Stimulated activated CD4-positive, alpha-beta T cell treated with anti-CD3 and anti-CD28 coated beads, Interleukin-1b, Interleukin-23, amount 100 ng/mL, for 48 hours (primary cell): ENCODE results near the gene GATA5.
"Not testable (repeated sequence)": the region's sequence is repeated elsewhere in the genome, so short reads cannot be mapped to it uniquely, and the experiment has no call there.

ENCODE experiments used
- DNase-seq: peaks from one replicate; pipeline ENCODE4 v3.0.0-alpha.2; 2020

Gene GATA5

DNA sequence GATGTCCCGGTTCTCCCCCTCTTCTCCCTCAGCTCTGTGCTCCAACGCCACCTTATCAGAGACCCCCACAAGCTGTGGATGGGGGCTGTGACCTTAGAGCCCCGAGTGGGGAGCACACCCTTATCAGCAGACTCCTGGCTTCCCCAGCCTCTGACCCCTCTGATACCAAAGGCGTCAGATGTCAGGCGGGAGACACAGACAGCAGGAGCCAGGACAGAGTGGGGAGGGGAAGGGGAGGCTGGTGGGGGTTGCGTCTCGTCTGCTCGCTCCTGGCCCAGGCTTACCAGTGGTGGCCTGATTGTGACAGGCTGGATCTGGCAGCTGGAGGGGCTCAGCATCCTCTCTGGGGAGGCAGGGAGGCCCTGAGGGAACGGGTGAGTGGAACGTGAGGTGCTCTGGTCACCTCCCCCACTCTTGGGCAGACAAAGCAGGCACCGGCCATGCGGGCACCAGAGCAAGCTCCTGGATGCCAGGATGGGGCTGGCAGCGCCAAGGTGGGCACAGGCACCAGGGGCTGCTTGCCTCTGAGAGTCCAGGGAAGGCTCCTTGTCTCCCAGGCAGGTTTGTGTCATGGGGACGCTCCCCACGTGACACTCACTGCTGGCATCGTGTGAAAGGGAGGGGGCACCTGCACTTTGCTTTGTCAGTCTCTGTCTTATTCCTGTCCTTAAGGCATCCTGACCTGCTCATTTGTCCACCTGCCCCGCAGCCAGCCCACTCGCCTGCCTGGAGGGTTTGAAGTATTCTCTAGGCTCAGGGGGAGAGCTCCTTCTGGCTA lies 27.8 kb upstream of the GATA5 start:
- no peak for DNase-seq

- no peak for DNase-seq
Observed at GRCh38 chr20:62502496-62503095, 26.8 kb upstream of the GATA5 start.

- peak; percentile 88 for DNase-seq
Observed at GRCh38 chr20:62501801-62502495, 26.2 kb upstream of the GATA5 start.

DNA sequence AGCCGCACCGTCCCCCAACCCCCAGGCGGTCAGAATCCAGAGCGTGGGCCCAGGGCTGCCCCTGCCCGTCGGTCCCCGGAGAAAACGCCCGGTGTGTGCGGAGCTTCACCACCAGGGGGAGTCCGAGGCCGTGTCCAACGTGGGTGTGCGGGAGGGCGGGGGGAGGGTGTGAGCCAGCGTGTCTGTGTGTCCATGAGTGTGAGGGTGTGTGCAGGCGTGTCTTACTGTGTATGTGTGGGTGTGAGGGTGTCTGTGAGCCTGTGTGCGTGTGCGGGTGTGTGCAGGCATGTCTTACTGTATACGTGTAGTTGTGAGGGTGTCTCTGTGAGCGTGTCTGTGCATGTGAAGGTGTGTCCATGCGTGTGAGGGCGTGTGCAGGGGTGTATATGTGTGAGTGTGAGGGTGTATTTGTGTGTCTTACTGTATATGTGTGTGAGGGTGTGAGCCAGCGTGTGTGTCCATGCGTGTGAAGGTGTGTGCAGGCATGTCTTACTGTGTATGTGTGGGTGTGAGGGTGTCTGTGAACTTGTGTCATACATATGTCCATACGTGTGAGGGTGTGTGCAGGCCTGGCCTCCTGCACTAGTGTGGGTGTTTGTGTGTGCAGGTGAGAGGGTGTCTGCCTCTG lies 24.6 kb upstream of the GATA5 start:
- peak; percentile 76 for DNase-seq

DNA sequence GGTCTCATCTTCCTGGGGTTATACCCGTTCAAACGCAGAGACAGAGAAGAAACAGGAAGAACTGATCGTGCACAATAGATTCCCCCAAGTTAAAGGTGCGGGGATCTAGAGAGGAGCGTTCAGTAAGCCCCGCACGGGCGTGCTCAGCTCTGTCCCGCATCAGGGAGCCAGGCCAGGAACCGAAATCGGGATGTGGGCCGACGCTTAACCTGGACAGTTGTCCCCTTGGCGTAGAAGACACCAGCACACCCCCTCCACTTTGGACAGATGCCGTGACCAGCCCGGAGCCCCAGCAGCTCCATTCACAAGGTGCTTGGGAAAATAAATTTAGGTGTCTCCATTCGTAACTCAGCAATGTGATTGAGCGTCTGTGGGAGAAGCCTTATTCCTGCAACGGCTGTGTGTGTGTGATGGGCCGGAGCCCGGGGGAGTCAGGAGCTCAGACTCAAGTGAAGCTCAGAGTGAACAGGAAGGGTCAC lies 24.0 kb upstream of the GATA5 start:
- no peak for DNase-seq

DNA sequence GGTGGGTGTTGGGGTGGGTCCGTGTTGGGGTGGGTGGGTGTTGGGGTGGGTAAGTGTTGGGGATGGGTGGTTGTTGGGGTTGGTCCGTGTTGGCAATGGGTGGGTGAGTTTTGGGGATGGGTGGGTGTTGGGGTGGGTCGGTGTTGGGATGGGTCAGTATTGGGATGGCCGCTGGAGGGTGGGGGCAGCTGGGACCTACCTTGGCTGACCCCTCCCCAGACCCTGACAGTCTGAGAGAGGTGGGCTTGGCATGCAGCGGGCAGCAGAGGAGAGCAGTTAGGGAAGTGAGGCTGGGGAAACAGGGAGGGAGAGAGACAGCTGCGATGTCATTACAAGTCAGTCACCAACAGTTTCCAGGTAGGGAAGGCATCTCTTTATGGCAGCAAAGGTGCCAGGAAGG lies 23.1 kb upstream of the GATA5 start:
- DNase-seq = no peak

- DNase-seq = no peak
Observed at GRCh38 chr20:62496568-62497218, 20.9 kb upstream of the GATA5 start.

DNA sequence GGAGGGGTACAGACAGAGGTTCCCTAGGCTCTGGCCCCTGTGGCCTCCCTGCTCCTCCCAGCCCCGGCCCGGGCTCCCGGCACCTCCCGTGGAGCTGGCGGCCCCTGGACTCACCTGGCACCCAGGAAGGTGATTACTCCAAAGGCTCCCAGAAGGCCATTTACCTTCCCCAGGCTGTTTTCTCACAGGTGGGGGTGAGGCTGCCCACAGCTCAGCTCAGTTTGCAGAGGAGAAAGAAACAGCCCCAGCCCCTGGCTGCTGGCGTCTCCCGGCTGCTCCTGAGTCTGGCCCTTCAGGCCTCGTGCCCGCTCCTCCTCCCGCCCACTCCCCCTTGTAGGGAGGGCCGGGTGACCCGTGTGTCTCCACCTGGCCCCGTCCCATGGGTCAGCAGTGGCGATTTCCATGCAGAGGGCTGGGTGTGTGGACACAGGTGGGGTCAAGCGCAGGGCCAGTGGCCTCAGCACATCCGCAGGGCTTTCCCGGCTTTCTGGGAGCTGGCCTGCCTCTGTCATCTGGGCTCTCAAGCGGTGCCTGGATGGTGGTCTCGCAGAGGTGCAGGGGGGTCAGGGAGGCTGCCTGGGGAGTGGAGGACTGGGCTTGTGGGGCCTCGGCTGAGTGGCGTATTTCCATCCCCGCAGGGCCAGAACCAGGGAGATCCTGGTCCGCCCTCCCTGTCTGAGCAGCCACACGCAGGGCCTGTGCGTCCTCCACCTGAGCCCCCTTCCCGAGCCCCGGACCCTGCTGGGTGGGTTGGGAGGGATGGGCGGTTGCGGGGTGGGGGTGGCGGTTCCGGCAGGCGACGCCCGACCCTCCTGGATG lies 20.2 kb upstream of the GATA5 start:
- no peak for DNase-seq

DNA sequence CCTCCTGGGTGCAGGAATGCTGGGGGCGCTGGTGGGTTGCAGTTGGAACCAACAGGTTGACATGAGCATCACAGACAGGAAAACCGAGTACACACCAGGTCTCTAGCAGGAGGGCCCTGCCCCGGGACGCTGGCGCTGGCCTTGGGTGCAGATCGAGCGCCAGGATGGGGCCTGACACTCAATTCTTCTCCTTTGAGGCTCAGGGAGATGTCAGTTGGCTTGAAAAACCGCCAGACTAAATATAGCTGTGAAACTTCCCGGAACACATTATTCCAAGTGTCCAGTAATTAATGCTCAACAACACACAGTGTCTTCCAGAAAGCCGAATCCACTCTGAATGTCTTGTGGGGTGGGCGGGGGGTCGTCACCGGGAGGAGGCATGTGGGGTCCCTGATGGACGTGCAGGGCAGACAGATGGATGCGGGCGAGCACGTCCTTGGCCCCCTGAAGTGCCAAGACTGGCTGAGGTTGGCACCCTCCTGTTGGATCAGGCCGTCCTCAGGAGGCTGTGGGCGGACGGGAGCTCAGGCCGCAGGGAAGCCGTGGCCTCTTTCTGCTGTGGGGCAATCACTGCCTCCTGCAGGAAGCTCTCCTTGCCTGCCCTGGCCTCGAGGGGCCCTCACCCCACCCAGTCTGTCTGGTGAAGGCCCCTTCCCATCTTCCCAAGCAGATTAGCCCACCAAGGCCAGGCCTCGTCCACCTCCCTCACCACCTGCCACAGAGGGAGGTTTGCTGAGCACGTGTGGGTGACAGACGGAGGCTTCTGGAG lies 19.4 kb upstream of the GATA5 start:
- no peak for DNase-seq

DNA sequence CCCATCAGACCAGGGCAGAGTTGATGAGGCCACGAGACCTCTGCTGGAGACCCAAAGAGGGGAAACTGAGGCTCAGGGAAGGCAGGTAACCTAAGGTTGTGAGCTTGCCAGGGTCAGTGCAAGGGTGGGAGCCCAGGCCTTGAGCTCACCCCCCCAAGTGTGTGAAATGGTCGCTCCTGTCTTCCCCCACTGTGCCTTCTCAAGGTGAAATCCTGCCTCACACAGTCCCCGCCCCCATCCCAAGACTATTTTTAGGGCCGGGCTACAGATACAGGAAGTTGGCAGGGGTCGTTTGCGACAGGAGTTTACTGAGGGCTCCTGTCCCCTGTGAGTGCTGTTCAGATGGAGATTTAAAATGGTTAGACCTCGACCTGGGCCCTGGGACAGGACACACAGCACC lies 18.7 kb upstream of the GATA5 start:
- DNase-seq = no peak

- DNase-seq = no peak
Observed at GRCh38 chr20:62493886-62494285, 18.1 kb upstream of the GATA5 start.

DNA sequence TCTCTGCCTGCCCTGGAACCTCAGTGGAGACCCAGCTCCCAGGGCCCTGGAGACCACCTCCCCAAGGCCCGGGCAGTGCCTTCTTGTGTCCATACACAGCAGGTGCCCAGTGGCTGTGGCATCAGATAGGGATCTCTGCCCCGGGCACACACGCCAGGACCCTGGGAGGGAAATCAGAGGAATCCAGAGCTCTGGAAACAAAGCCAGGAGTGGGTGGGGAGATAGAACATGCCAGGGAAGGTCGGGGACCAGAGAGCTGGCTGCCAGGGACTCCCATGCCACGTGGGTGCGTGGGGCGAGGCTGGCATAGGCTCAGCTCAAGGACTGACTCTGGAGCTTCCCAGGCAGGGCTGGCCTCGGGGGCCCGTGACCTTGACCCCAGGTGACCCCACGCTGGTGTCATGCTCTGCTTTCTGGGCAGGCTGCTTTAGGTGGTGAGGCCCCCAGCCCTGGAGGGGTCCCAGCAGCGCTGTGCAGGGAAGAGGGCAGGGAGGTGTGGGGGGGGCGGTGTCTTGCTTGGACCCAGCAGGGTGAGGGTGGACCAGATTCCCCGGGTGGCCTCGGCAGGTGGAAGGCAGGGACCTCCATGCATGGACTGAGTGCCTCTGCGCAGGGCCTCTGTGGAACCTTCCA lies 17.6 kb upstream of the GATA5 start:
- no peak for DNase-seq

DNA sequence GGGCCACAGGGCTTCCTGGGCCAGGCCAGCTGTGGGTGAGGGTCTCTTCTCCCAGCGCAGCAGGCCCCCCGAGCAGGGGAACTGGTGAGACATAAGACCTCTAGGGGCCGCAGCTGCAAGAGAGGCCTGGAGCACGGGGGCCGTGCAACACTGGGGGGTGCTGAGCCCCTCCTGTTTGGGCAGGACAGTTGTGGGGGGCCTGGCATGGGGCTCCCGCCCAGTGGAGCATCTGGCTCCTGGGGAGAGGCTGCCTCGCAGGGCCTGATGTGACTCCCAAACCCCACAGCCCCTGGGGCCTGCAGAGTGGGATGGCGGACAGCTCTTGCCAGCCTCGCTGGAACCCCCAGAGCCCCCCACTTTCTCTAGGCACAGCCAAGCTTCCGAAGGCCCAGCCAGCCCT lies 16.9 kb upstream of the GATA5 start:
- DNase-seq = no peak

GRCh38 chr20:62490783-62491182 lies 15.0 kb upstream of the GATA5 start:
- not testable (repeated sequence) for DNase-seq

DNA sequence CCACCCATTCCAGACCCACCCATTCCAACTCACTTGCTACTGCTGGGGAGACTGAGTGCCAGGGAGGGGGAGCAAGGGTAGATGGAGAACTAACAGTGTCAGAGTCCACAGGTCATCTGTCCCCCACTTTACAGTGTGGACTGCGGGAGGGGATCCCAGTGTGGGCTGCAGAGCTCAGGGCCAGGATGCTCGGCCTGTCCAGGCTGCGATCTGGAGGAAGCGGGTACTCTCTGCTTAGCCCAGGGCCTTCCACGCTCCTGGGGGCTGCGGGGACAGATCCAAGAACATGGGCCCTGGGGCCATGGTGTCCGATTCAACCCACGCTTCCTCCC lies 14.1 kb upstream of the GATA5 start:
- no peak for DNase-seq

DNA sequence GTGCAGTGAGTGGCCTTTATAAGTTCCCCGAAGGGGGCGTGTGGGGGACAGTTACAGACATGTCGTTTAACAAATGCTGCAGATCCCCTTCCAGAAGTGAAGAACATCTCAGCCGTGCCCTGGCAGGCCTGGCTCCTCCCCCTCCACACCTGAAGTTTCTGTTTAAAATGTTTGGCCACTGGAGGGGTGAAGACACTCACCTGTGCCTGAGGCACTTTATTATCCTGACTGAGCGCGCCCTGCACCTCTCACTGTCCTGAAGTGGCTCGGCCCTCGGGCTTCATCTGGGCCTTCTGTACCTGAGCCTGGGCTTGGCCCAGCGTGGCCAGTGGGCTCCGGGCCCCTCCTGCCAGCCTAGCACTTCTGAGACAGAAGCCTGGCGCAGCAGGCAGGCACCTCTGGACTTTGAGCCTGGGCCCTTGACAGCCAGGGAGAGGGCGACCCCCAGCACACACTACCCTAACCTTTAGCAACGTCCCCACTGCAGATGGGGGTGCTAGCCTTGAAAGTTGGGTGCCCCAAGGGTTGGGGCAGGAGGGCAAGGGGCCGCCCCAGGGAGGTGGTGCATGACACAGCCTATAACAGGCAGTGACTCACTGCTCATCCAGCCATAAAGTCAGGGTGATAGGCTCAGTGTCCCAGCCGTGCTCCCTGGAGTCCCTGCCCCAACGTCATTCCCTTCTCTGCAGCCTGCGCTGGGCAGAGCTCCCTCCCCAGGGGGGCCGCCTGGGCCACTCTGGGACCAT lies 13.6 kb upstream of the GATA5 start:
- DNase-seq = no peak

DNA sequence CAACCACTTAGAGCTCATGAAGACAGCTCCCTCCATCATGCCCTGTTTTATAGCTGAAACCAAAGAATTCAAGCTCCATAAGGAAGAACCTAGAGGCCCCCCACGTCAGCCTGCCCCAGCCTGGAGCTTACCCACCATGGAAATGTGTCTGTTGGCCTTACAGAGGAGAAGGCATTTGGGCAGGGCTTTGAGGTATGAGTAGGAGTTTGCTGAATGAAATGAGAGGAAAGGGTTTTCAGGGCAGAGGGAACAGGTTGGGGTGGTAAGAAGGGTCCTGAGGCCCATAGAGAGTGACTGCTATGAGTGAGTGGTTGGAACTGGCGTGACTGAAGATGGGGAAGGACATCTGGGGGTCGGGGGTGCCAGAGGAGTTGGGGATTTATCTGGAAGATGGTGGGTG lies 12.7 kb upstream of the GATA5 start:
- DNase-seq = no peak

DNA sequence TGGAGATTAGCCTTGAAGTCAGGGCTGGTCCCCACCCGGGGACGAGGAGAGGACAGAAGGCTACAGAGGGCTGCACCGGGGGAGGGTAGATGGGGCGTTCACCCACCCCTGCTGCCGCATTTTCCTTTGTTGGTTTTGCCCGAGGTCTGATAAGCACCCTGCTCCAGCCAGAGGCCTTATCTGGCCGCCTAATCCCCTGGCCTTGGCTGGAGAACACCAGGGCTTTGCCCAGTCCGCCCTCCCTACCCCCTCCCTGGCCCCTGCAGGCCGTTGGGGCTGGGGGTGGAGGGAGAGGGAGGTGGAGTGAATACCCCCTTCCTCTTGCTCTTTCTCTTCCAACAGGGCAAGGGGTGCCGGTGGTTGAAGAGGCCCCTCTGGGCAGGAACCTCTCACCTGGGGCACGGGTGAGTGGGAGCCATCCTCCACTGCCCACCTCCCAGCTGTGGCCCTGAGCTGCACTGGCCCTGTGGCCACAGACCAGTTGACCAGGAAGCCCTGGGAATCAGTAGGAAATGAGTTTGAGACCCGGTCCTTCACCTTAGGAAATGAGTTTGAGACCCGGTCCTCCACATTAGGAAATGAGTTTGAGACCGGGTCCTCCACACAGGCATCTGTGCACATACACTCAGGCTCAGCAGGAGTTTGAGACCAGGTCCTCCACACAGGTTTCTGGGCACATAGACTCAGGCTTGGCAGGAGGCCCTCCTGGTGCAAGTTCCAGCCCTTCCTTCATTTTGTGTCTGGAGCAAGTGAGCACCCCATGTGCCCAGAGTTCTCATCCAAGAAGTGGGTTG lies 12.0 kb upstream of the GATA5 start:
- no peak for DNase-seq

DNA sequence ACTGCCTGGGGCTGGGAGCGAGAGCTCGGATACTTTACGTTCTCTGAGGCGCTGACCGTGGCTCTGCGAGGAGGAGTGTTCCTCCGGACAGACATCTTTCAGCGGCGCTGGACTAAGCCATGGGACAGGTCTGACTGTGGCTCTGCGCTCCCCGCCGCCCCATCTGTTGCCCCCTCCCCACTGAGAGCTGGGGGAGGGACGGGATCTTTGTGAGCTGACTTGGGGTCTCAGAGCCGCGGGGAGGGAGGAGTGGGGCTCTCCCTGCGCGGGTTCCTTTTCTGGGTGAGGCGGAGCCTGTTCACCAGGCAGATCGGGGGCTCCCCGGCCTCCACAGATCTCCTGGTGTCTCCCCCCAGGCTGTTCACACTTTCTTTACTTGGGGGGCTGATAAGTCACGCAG lies 11.3 kb upstream of the GATA5 start:
- no peak for DNase-seq
